Measurements from ENCODE around the gene CMKLR1. TPM values are rescaled to one million over a fixed set of nuclear protein-coding genes. Genes with fewer than 3 reads are reported as not detected.

Gene CMKLR1
- total and polyA plus RNA-seq, 4 donors: 0.67 to 13.7 (median 5.8) TPM

- no peaks in the 10 kb centered on the region for H3K9me3 ChIP-seq (ENCODE audit: control insufficient read depth in 4 of 4, low read length in 3 of 4)
- peaks cover 0 to 2% (median 0%) of the 10 kb centered on the region in 4 donors for H3K36me3 ChIP-seq (ENCODE audit: control insufficient read depth in 4 of 4, insufficient read depth in 3 of 4, low read depth in 1 of 4, low read length in 3 of 4)
- peak overlapping the region in 1 of 2 donors; percentile 19 for H3K27ac ChIP-seq (ENCODE audit: low read depth in 1 of 2, low read length in 2 of 2)
- no peaks in the 10 kb centered on the region for H3K27me3 ChIP-seq (ENCODE audit: control insufficient read depth in 4 of 4, insufficient read depth in 4 of 4, low read length in 3 of 4)
- DNase-seq (ENCODE audit: low spot score): no peak
- WGBS: 64% methylated on average over 5 of the region's 5 CpGs
- no peak overlapping the region for H3K9ac ChIP-seq (ENCODE audit: low read depth in 1 of 2, low read length in 2 of 2)
- TF ChIP-seq FOXA2 (IDR thresholded peaks at IDR 0.05): no peak
- TF ChIP-seq NR2F2 (IDR thresholded peaks at IDR 0.05): peak; percentile 68
- peaks cover 2 to 13% (median 3%) of the 10 kb centered on the region in 4 donors for H3K4me1 ChIP-seq (ENCODE audit: control insufficient read depth in 4 of 4, insufficient read depth in 4 of 4, low read length in 3 of 4)
- no peak overlapping the region for H3K4me3 ChIP-seq (ENCODE audit: low read depth in 1 of 3, low read length in 3 of 3)
Measured at GRCh38 chr12:108312693-108313189, 26.4 kb downstream of the CMKLR1 start.

- H3K36me3 ChIP-seq (ENCODE audit: control insufficient read depth in 4 of 4, insufficient read depth in 3 of 4, low read depth in 1 of 4, low read length in 3 of 4): peaks cover 0 to under 1% (median 0%) of the 10 kb centered on the region in 4 donors
- no peak for TF ChIP-seq JUND (IDR thresholded peaks at IDR 0.05)
- no peak for TF ChIP-seq FOXA1 (IDR thresholded peaks at IDR 0.05)
- TF ChIP-seq GABPA (IDR thresholded peaks at IDR 0.05 in 1 of 2, conservative IDR thresholded peaks at IDR 0.05 in 1 of 2): no peak
- TF ChIP-seq CTCF (IDR thresholded peaks at IDR 0.05; ENCODE audit: low read depth, low read length, missing input control): no peak
- TF ChIP-seq NR2F2 (IDR thresholded peaks at IDR 0.05): no peak
- TF ChIP-seq RXRA (IDR thresholded peaks at IDR 0.05): no peak
- no peak for TF ChIP-seq FOXA2 (IDR thresholded peaks at IDR 0.05)
- no peak for TF ChIP-seq HNF4G (IDR thresholded peaks at IDR 0.05)
- no peak for TF ChIP-seq ATF3 (IDR thresholded peaks at IDR 0.05)
- no peak for TF ChIP-seq REST (IDR thresholded peaks at IDR 0.05)
- no peak for TF ChIP-seq HNF4A (conservative IDR thresholded peaks at IDR 0.05)
- no peak for DNase-seq (ENCODE audit: low spot score)
- H3K27ac ChIP-seq (ENCODE audit: low read depth in 1 of 2, low read length in 2 of 2): no peak overlapping the region
- no peaks in the 10 kb centered on the region for H3K27me3 ChIP-seq (ENCODE audit: control insufficient read depth in 4 of 4, insufficient read depth in 4 of 4, low read length in 3 of 4)
- 77% methylated on average over 7 of the region's 7 CpGs for WGBS
- H3K9ac ChIP-seq (ENCODE audit: low read depth in 1 of 2, low read length in 2 of 2): no peak overlapping the region
- H3K9me3 ChIP-seq (ENCODE audit: control insufficient read depth in 4 of 4, low read length in 3 of 4): no peaks in the 10 kb centered on the region
- no peak overlapping the region for H3K4me3 ChIP-seq (ENCODE audit: low read depth in 1 of 3, low read length in 3 of 3)
- peaks cover 2 to 13% (median 3%) of the 10 kb centered on the region in 4 donors for H3K4me1 ChIP-seq (ENCODE audit: control insufficient read depth in 4 of 4, insufficient read depth in 4 of 4, low read length in 3 of 4)
Measured at GRCh38 chr12:108312073-108312659, 26.9 kb downstream of the CMKLR1 start.

GRCh38 chr12:108311605-108312004 lies 27.5 kb downstream of the CMKLR1 start:
- TF ChIP-seq ZBTB33 (IDR thresholded peaks at IDR 0.05): no peak
- no peak for TF ChIP-seq RXRA (IDR thresholded peaks at IDR 0.05)
- TF ChIP-seq YY1 (IDR thresholded peaks at IDR 0.05): no peak
- no peak for TF ChIP-seq FOXA2 (IDR thresholded peaks at IDR 0.05)
- TF ChIP-seq JUND (IDR thresholded peaks at IDR 0.05): no peak
- TF ChIP-seq SP1 (IDR thresholded peaks at IDR 0.05): no peak
- no peak for TF ChIP-seq GABPA (IDR thresholded peaks at IDR 0.05 in 1 of 2, conservative IDR thresholded peaks at IDR 0.05 in 1 of 2)
- Histone ChIP-seq H3K4me3 (ENCODE audit: low read depth in 1 of 3, low read length in 3 of 3) (no peak overlapping the region), H3K4me1 (ENCODE audit: control insufficient read depth in 4 of 4, insufficient read depth in 4 of 4, low read length in 3 of 4) (peaks cover 2 to 16% (median 3%) of the 10 kb centered on the region in 4 donors), H3K9ac (ENCODE audit: low read depth in 1 of 2, low read length in 2 of 2) (no peak overlapping the region), H3K27ac (ENCODE audit: low read depth in 1 of 2, low read length in 2 of 2) (no peak overlapping the region), H3K36me3 (ENCODE audit: control insufficient read depth in 4 of 4, insufficient read depth in 3 of 4, low read depth in 1 of 4, low read length in 3 of 4) (no peaks in the 10 kb centered on the region), H3K9me3 (ENCODE audit: control insufficient read depth in 4 of 4, low read length in 3 of 4) (no peaks in the 10 kb centered on the region), H3K27me3 (ENCODE audit: control insufficient read depth in 4 of 4, insufficient read depth in 4 of 4, low read length in 3 of 4) (no peaks in the 10 kb centered on the region)
- no peak for DNase-seq (ENCODE audit: low spot score)
- WGBS: 90% methylated on average over 4 of the region's 4 CpGs

Measured in liver (tissue), 9 donors.